H9 (cell line): ENCODE measurements around the gene BCL11B. TPM values are rescaled to one million over a fixed set of nuclear protein-coding genes. Genes with fewer than 3 reads are reported as not detected.

ENCODE experiments used
- DNase-seq: peaks from one replicate; pipeline ENCODE4 v3.0.0-alpha.2; 2017
- H2AFZ ChIP-seq: one replicate; pipeline ENCODE4 v1.6.1; 2013; ENCODE audit warnings: mild to moderate bottlenecking, low read length, control low read depth, moderate library complexity
- H2AK5ac ChIP-seq: 2 replicates; pipeline ENCODE4 v1.6.1; 2013; ENCODE audit warnings: low read length, control low read depth, mixed read lengths; ENCODE audit not compliant: insufficient read length
- H2BK120ac ChIP-seq: one replicate; pipeline ENCODE4 v1.6.1; 2013; ENCODE audit warnings: low read depth, mild to moderate bottlenecking, low read length, control low read depth, inconsistent platforms; ENCODE audit not compliant: poor library complexity, severe bottlenecking
- H2BK12ac ChIP-seq: 2 replicates; pipeline ENCODE4 v1.6.1; 2013; ENCODE audit warnings: low read length, control low read depth, mixed read lengths, low read depth; ENCODE audit not compliant: insufficient read length
- H2BK15ac ChIP-seq: 2 replicates; pipeline ENCODE4 v1.6.1; 2013; ENCODE audit warnings: low read depth, low read length, control low read depth
- H2BK20ac ChIP-seq: one replicate; pipeline ENCODE4 v1.6.1; 2013; ENCODE audit warnings: low read depth, mild to moderate bottlenecking, low read length, control low read depth, inconsistent platforms; ENCODE audit not compliant: poor library complexity, severe bottlenecking
- H2BK5ac ChIP-seq: 2 replicates; pipeline ENCODE4 v1.6.1; 2013; ENCODE audit warnings: low read length, control low read depth, mixed read lengths; ENCODE audit not compliant: insufficient read length
- H3K14ac ChIP-seq: 2 replicates; pipeline ENCODE4 v1.6.1; 2013; ENCODE audit warnings: low read length, control low read depth; ENCODE audit not compliant: insufficient read depth
- H3K18ac ChIP-seq: 2 replicates; pipeline ENCODE4 v1.6.1; 2013; ENCODE audit warnings: low read depth, mild to moderate bottlenecking, mixed read lengths, low read length, control low read depth; ENCODE audit not compliant: insufficient read length
- H3K23ac ChIP-seq: 2 replicates; pipeline ENCODE4 v1.6.1; 2013; ENCODE audit warnings: low read length, control low read depth, mixed read lengths, low read depth; ENCODE audit not compliant: insufficient read length
- H3K23me2 ChIP-seq: 2 replicates; pipeline ENCODE4 v1.6.1; 2013; ENCODE audit warnings: low read depth, mild to moderate bottlenecking, mixed read lengths, low read length, control low read depth; ENCODE audit not compliant: insufficient read length, poor library complexity, severe bottlenecking
- H3K27ac ChIP-seq: 2 replicates; pipeline ENCODE4 v1.5.1; 2013; ENCODE audit warnings: low read length, control low read depth, mixed read lengths, low read depth; ENCODE audit not compliant: insufficient read length
- H3K27me3 ChIP-seq: 2 replicates; pipeline ENCODE4 v1.6.1; 2013; ENCODE audit warnings: low read length, control low read depth, inconsistent platforms; ENCODE audit not compliant: insufficient read depth
- H3K4ac ChIP-seq: 2 replicates; pipeline ENCODE4 v1.6.1; 2013; ENCODE audit warnings: low read depth, mild to moderate bottlenecking, control low read depth, inconsistent platforms, low read length, moderate library complexity
- H3K4me1 ChIP-seq: 2 replicates; pipeline ENCODE4 v1.6.1; 2013; ENCODE audit warnings: low read length, control low read depth, inconsistent platforms; ENCODE audit not compliant: insufficient read depth
- H3K4me2 ChIP-seq: 2 replicates; pipeline ENCODE4 v1.6.1; 2013; ENCODE audit warnings: low read length, control low read depth, mixed read lengths; ENCODE audit not compliant: insufficient read length, insufficient read depth
- H3K56ac ChIP-seq: 2 replicates; pipeline ENCODE4 v1.6.1; 2013; ENCODE audit warnings: low read depth, mild to moderate bottlenecking, mixed read lengths, low read length, control low read depth; ENCODE audit not compliant: insufficient read length
- H3K79me1 ChIP-seq: 2 replicates; pipeline ENCODE4 v1.6.1; 2013; ENCODE audit warnings: low read depth, mild to moderate bottlenecking, moderate library complexity, low read length, control low read depth, inconsistent platforms; ENCODE audit not compliant: insufficient read depth, poor library complexity, severe bottlenecking
- H3K79me2 ChIP-seq: 2 replicates; pipeline ENCODE4 v1.6.1; 2013; ENCODE audit warnings: low read length, control low read depth, inconsistent platforms; ENCODE audit not compliant: insufficient read depth
- H3K9ac ChIP-seq: 2 replicates; pipeline ENCODE4 v1.6.1; 2013; ENCODE audit warnings: low read length, control low read depth, mixed read lengths; ENCODE audit not compliant: insufficient read length; ENCODE audit errors: extremely low read depth
- H3K9me3 ChIP-seq: one replicate; pipeline ENCODE4 v1.6.1; 2013; ENCODE audit warnings: low read depth, low read length, inconsistent platforms; ENCODE audit not compliant: control insufficient read depth
- H3T11ph ChIP-seq: one replicate; pipeline ENCODE4 v1.6.1; 2013; ENCODE audit warnings: mild to moderate bottlenecking, low read length, control low read depth, inconsistent platforms
- H4K20me1 ChIP-seq: one replicate; pipeline ENCODE4 v1.6.1; 2013; ENCODE audit not compliant: control insufficient read depth, insufficient read length, insufficient read depth
- H4K5ac ChIP-seq: 2 replicates; pipeline ENCODE4 v1.6.1; 2013; ENCODE audit warnings: low read depth, mild to moderate bottlenecking, mixed read lengths, low read length, control low read depth; ENCODE audit not compliant: insufficient read length
- H4K8ac ChIP-seq: replicated peaks from 2 replicates; pipeline ENCODE4 v1.6.1; 2013; ENCODE audit warnings: low read length, control low read depth, mixed read lengths, low read depth; ENCODE audit not compliant: insufficient read length
- H4K91ac ChIP-seq: 2 replicates; pipeline ENCODE4 v1.6.1; 2013; ENCODE audit warnings: low read depth, mild to moderate bottlenecking, moderate library complexity, mixed read lengths, low read length, control low read depth; ENCODE audit not compliant: insufficient read length
- H3K27ac Mint-ChIP-seq, 3 experiments: 2 replicates in 2 of 3; 3 replicates in 1 of 3; pipeline ENCODE4 v1.8.0; 2020 to 2021; ENCODE audit warnings: mixed read lengths in 3 of 3, mild to moderate bottlenecking in 1 of 3, moderate library complexity in 1 of 3
- H3K27me3 Mint-ChIP-seq: 2 replicates; pipeline ENCODE4 v1.8.0; 2021; ENCODE audit warnings: low read depth, mild to moderate bottlenecking, moderate library complexity, mixed read lengths
- H3K36me3 Mint-ChIP-seq, 3 experiments: 2 replicates in 2 of 3; 3 replicates in 1 of 3; pipeline ENCODE4 v1.8.0; 2020 to 2021; ENCODE audit warnings: low read depth in 3 of 3, mixed read lengths in 3 of 3; ENCODE audit not compliant: insufficient read depth in 1 of 3
- H3K4me1 Mint-ChIP-seq, 2 experiments: 2 replicates each; pipeline ENCODE4 v1.8.0; 2020; ENCODE audit warnings: mixed read lengths in 2 of 2
- H3K4me3 Mint-ChIP-seq, 2 experiments: 2 replicates in 1 of 2; 3 replicates in 1 of 2; pipeline ENCODE4 v1.8.0; 2020 to 2021; ENCODE audit warnings: mild to moderate bottlenecking in 2 of 2, mixed read lengths in 2 of 2, moderate library complexity in 1 of 2
- H3K9me3 Mint-ChIP-seq, 2 experiments: 2 replicates in 1 of 2; 3 replicates in 1 of 2; pipeline ENCODE4 v1.8.0; 2020; ENCODE audit warnings: mild to moderate bottlenecking in 2 of 2, mixed read lengths in 2 of 2, moderate library complexity in 1 of 2
- WGBS: extraction: QIAGEN DNeasy Blood & Tissue Kit; methylation state at CpG from one replicate; pipeline ENCODE4 v1.1.7; 2013; ENCODE audit warnings: missing lambda C conversion rate, low lambda C conversion rate, mixed read lengths; ENCODE audit not compliant: insufficient read length; ENCODE audit errors: extremely low coverage; 5-methylcytosine and 5-hydroxymethylcytosine counted together
- total RNA-seq: library from RNA; stranded (reverse); gene quantifications from 2 replicates; pipeline ENCODE4 v1.2.1, GENCODE V29; 2021
- TF ChIP-seq, protein P1 (sequence below): fragments of 200-600 bp; sonication (generic); conservative IDR thresholded peaks from 3 replicates; pipeline ENCODE4 v1.8.0; 2021; ENCODE audit warnings: antibody characterized with exemption, mild to moderate bottlenecking

The BCL11B gene
- total RNA-seq, 1 experiment from 2014 or later = 4.9 TPM

DNA sequence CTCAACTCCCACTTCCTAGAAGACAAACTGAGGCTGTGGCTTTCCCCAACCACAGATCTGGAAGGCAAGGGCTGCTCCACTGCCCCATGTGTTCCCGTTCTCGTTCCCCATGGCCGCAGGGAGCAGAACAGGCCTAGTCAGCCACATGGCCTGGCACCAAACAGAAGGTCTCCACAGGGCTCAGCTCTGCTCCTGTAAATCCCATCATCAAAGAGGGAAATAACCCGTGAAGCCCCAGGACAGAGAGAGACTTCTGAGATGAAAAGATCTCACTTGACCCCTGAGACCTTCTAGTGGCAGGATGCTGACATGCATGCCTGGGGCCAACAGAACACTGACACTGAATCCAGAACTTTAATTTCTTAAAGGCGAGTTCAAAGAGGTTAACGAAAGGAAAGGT, 68.9 kb downstream of the BCL11B start:
- Mint-ChIP-seq H3K4me1 (peaks cover 15 to 20% of the 10 kb centered on the region in 2 experiments; a peak in 3 of 4 replicates), H3K27ac (no peak overlapping the region), H3K4me3 (no peak overlapping the region; a peak in 1 of 5 replicates), H3K9me3 (no peaks in the 10 kb centered on the region), H3K36me3 (no peaks in the 10 kb centered on the region; a peak in 2 of 7 replicates), H3K27me3 (no peaks in the 10 kb centered on the region)
- H2AFZ ChIP-seq = no peak overlapping the region
- no peak overlapping the region for H3K56ac ChIP-seq
- no CpG with 5 or more reads among the region's 6 CpGs for WGBS
- TF ChIP-seq, protein P1, sequence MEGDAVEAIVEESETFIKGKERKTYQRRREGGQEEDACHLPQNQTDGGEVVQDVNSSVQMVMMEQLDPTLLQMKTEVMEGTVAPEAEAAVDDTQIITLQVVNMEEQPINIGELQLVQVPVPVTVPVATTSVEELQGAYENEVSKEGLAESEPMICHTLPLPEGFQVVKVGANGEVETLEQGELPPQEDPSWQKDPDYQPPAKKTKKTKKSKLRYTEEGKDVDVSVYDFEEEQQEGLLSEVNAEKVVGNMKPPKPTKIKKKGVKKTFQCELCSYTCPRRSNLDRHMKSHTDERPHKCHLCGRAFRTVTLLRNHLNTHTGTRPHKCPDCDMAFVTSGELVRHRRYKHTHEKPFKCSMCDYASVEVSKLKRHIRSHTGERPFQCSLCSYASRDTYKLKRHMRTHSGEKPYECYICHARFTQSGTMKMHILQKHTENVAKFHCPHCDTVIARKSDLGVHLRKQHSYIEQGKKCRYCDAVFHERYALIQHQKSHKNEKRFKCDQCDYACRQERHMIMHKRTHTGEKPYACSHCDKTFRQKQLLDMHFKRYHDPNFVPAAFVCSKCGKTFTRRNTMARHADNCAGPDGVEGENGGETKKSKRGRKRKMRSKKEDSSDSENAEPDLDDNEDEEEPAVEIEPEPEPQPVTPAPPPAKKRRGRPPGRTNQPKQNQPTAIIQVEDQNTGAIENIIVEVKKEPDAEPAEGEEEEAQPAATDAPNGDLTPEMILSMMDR = peak; percentile 19; the same call in 1 of the 3 replicates
- no peak for DNase-seq
- no peaks in the 10 kb centered on the region for H4K20me1 ChIP-seq
- no peaks in the 10 kb centered on the region for H3K79me1 ChIP-seq
- no peak overlapping the region for H4K91ac ChIP-seq
- no peak overlapping the region for H3K4ac ChIP-seq
- H3K79me2 ChIP-seq = no peaks in the 10 kb centered on the region
- no peak overlapping the region for H2AK5ac ChIP-seq
- H4K8ac ChIP-seq = no peak overlapping the region
- no peaks in the 10 kb centered on the region for H3K27me3 ChIP-seq
- H3T11ph ChIP-seq = no peak overlapping the region
- no peaks in the 10 kb centered on the region for H3K9me3 ChIP-seq
- no peaks in the 10 kb centered on the region for H3K4me1 ChIP-seq
- no peak overlapping the region for H3K9ac ChIP-seq
- no peaks in the 10 kb centered on the region for H3K23me2 ChIP-seq
- no peak overlapping the region for H3K27ac ChIP-seq
- no peak overlapping the region for H3K23ac ChIP-seq
- no peak overlapping the region for H2BK15ac ChIP-seq
- no peak overlapping the region for H3K4me2 ChIP-seq
- no peak overlapping the region for H2BK20ac ChIP-seq
- no peak overlapping the region for H4K5ac ChIP-seq
- H2BK12ac ChIP-seq = no peak overlapping the region
- H3K18ac ChIP-seq = no peak overlapping the region
- H2BK5ac ChIP-seq = no peak overlapping the region
- H3K14ac ChIP-seq = no peak overlapping the region
- no peak overlapping the region for H2BK120ac ChIP-seq
